HepG2 (cell line): Measurements from ENCODE around the gene AGPAT3. TPM values are rescaled to one million over a fixed set of nuclear protein-coding genes. Genes with fewer than 3 reads are reported as not detected.

Source experiments
- ARNT ChIP-seq: fragments of 450-650 bp; IDR thresholded peaks from 2 replicates; pipeline ENCODE4 v1.6.1; 2017
- ATF5 ChIP-seq: sonication (generic); formaldehyde crosslinking; IDR thresholded peaks from 2 replicates; pipeline ENCODE4 v1.4.0; 2020; ENCODE audit warnings: mild to moderate bottlenecking, low read depth, missing genetic modification reagents
- CTCF ChIP-seq: sonication (generic); formaldehyde crosslinking; IDR thresholded peaks from 2 replicates; pipeline ENCODE4 v1.5.0; 2020; ENCODE audit warnings: mild to moderate bottlenecking, missing genetic modification reagents, moderate library complexity
- SALL1 ChIP-seq: sonication (generic); formaldehyde crosslinking; IDR thresholded peaks from 2 replicates; pipeline ENCODE4 v1.8.0; 2022; ENCODE audit warnings: mild to moderate bottlenecking, missing genetic modification reagents
- SATB2 ChIP-seq: sonication (generic); formaldehyde crosslinking; IDR thresholded peaks from 2 replicates; pipeline ENCODE4 v1.5.0; 2020; ENCODE audit warnings: missing genetic modification reagents
- SCMH1 ChIP-seq: sonication (generic); formaldehyde crosslinking; IDR thresholded peaks from 2 replicates; pipeline ENCODE4 v1.9.0; 2021; ENCODE audit warnings: missing genetic modification reagents, mild to moderate bottlenecking, borderline replicate concordance
- SMAD1 ChIP-seq: sonication (generic); formaldehyde crosslinking; IDR thresholded peaks from 2 replicates; pipeline ENCODE4 v1.4.0; 2020; ENCODE audit warnings: missing genetic modification reagents, low read depth, mild to moderate bottlenecking, borderline replicate concordance
- SNAPC4 ChIP-seq: sonication (generic); formaldehyde crosslinking; IDR thresholded peaks from 2 replicates; pipeline ENCODE4 v1.4.0; 2020; ENCODE audit warnings: mild to moderate bottlenecking, missing genetic modification reagents
- STAT6 ChIP-seq: sonication (generic); formaldehyde crosslinking; IDR thresholded peaks from 2 replicates; pipeline ENCODE4 v1.4.0; 2020; ENCODE audit warnings: missing genetic modification reagents, mild to moderate bottlenecking, borderline replicate concordance
- ZBTB1 ChIP-seq: sonication (generic); formaldehyde crosslinking; IDR thresholded peaks from 2 replicates; pipeline ENCODE4 v1.4.0; 2020; ENCODE audit warnings: missing genetic modification reagents, borderline replicate concordance
- ZNF232 ChIP-seq: sonication (generic); formaldehyde crosslinking; IDR thresholded peaks from 2 replicates; pipeline ENCODE4 v1.4.0; 2020; ENCODE audit warnings: missing genetic modification reagents, borderline replicate concordance
- ZNF235 ChIP-seq: sonication (generic); formaldehyde crosslinking; IDR thresholded peaks from 2 replicates; pipeline ENCODE4 v1.8.1; 2023; ENCODE audit warnings: mild to moderate bottlenecking, missing genetic modification reagents, borderline replicate concordance
- ZNF281 ChIP-seq: sonication (generic); formaldehyde crosslinking; IDR thresholded peaks from 2 replicates; pipeline ENCODE4 v1.4.0; 2020; ENCODE audit warnings: missing genetic modification reagents, borderline replicate concordance
- ZNF558 ChIP-seq: sonication (generic); formaldehyde crosslinking; IDR thresholded peaks from 2 replicates; pipeline ENCODE4 v1.9.0; 2022; ENCODE audit warnings: mild to moderate bottlenecking, missing genetic modification reagents, borderline replicate concordance
- polyA plus RNA-seq, 8 experiments: library from polyadenylated mRNA; depleted of rRNA in 3 of 8; stranded (reverse) in 7 of 8; unstranded in 1 of 8; fragments of >200 nt; fragmentation: Illumina TruSeq in 4 of 8; extraction: Trizol in 4 of 8; gene quantifications; 2 replicates each; pipeline versions ENCODE4 v1.2.1 to v1.2.3, GENCODE V29; 2011 to 2016; ENCODE audit warnings: low read depth in 4 of 8, missing spikeins in 1 of 8, mixed read lengths in 1 of 8; ENCODE audit not compliant: insufficient read depth in 1 of 8
- total RNA-seq, 5 experiments: library from RNA; depleted of rRNA; stranded (reverse); fragments of >200 nt; fragmentation: Illumina TruSeq; extraction: Trizol; gene quantifications; 2 replicates each; pipeline ENCODE4 v1.2.3, GENCODE V29; 2016; ENCODE audit warnings: low read depth in 1 of 5

AGPAT3 gene
- total and polyA plus RNA-seq, 2 of the 13 experiments (the other 11 are each of a cell fraction or from before 2014, with no cell fraction given): 32.2 to 54.4 TPM

GRCh38 chr21:43858806-43859648 is 6.0 kb upstream of the AGPAT3 start (continued):
- 0 out of 2 replicates have a peak, but pooled peaks have one; percentile 11 for TF ChIP-seq SALL1 (CRISPR knock-in tag)
- TF ChIP-seq ZNF558 (CRISPR knock-in tag): 0 out of 2 replicates have a peak, but pooled peaks have one; percentile 34
- TF ChIP-seq SNAPC4 (CRISPR knock-in tag): no peak
- no peak for TF ChIP-seq STAT6 (CRISPR knock-in tag)
- no peak for TF ChIP-seq ATF5 (CRISPR knock-in tag)
- no peak for TF ChIP-seq SCMH1
- no peak for TF ChIP-seq ARNT
- TF ChIP-seq SMAD1 (CRISPR knock-in tag): no peak
- TF ChIP-seq ZBTB1 (CRISPR knock-in tag): no peak
- no peak for TF ChIP-seq SATB2 (CRISPR knock-in tag)
- peak; percentile 58; the same call in 1 of the 2 replicates for TF ChIP-seq ZNF281 (CRISPR knock-in tag)
- peak; percentile 46 for TF ChIP-seq CTCF
- TF ChIP-seq ZNF235 (CRISPR knock-in tag): no peak
- TF ChIP-seq ZNF232 (CRISPR knock-in tag): no peak
